ENCODE results near the gene HOXC5. TPM values are rescaled to one million over a fixed set of nuclear protein-coding genes. Genes with fewer than 3 reads are reported as not detected.

HOXC5 gene
- total RNA-seq, 1 experiment from 2014 or later: 1.1 TPM

DNA sequence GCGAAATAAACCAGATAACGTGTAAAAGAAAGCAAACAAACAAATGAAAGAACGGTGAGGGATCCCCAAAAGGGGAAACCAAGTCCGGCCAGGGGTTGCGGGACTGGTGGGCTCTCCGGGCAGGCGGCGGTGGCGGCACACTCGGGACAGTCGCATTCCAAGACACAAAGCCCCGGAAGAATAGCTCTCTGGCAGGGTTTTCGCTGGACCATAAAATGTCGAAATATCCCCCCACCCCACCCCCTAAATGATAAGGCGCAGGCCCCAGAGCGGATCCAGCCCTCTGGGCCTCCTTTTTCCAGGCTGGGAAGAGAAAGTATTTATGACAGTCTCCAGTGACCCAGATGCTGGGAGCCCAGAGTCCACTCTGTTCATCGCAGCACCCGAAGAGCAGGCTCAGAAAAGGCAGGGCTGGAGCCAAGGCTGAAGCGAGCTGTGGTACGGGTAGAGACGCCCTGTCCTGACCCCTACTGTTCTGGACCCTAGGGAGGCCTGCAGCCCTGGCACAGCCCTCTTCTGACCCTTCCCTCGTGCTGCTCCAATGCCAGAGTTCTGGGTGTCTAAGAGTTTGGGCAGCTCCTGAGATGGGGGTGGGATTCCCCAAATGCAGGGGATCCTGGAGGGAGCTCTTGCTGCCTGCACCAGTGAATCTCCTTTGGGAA is 26.2 kb upstream of the HOXC5 start:
- no peak overlapping the region for H3K27ac ChIP-seq (ENCODE audit: low read depth, low read length)
- 0 out of 2 replicates have a peak, but pooled peaks cover 3% of the 10 kb centered on the region for H3K79me2 ChIP-seq (ENCODE audit: insufficient read depth, low read length)
- H2AFZ ChIP-seq (ENCODE audit: low read depth, low read length, poor library complexity, severe bottlenecking): no peak overlapping the region
- ChIA-PET CTCF (interaction anchor here (0.9 to 3.5 kb wide), 14 partner anchors 9 to 274 kb away, joined by 3 to 68 read pairs (median 9); partner anchors contain the start of genes CBX5, HNRNPA1, HOXC5 and SMUG1), RAD21 (ENCODE audit: low non-redundant PET in 1 of 2, low total read pairs in 2 of 2, uncharacterized antibody in 2 of 2, unreplicated experiment in 2 of 2) (interaction anchor here (0.7 to 2.3 kb wide), 5 partner anchors 11 to 310 kb away, joined by 3 to 18 read pairs (median 7); partner anchors contain the start of gene HOXC5 (in 1 of the 2)), POLR2A (interaction anchor here (0.7 kb wide), 1 partner anchor 196 kb away, joined by 3 read pairs; no protein-coding TSS in a partner anchor)
- H3K27me3 ChIP-seq (ENCODE audit: insufficient read depth, low read length): no peaks in the 10 kb centered on the region
- BruUV-seq (replicated peaks): no TSS peak
- no peaks in the 10 kb centered on the region for H3K9me3 ChIP-seq (ENCODE audit: control insufficient read depth in 1 of 2, insufficient read depth in 1 of 2, low read depth in 1 of 2, low read length in 2 of 2)
- no peak overlapping the region for H3K4me3 ChIP-seq (replicated peaks in 1 of 2; ENCODE audit: low read depth in 1 of 2, low read length in 2 of 2)
- H3K4me1 ChIP-seq (ENCODE audit: control insufficient read depth in 1 of 2, insufficient read depth in 2 of 2, low read length in 2 of 2): peaks cover 0 to 6% of the 10 kb centered on the region in 2 experiments; a peak in 2 of 4 replicates
- peaks cover 0 to 6% of the 10 kb centered on the region in 2 experiments; a peak in 1 of 4 replicates for H3K36me3 ChIP-seq (ENCODE audit: control insufficient read depth in 1 of 2, insufficient read depth in 2 of 2, low read length in 2 of 2)
- H4K20me1 ChIP-seq (ENCODE audit: insufficient read depth): no peaks in the 10 kb centered on the region
- intact Hi-C loops (cut with micrococcal nuclease): loop anchor here (1.0 kb wide), 3 partner anchors 185 to 202 kb away; no protein-coding TSS in a partner anchor
- ATAC-seq: no peak
- TF ChIP-seq SIN3A (IDR thresholded peaks at IDR 0.05; ENCODE audit: low read depth) (no peak), SP1 (IDR thresholded peaks at IDR 0.05; ENCODE audit: low read depth) (no peak), MAX (IDR thresholded peaks at IDR 0.05) (no peak), RAD21 (IDR thresholded peaks at IDR 0.05; ENCODE audit: low read depth) (no peak), POLR2AphosphoS5 (IDR thresholded peaks at IDR 0.05; ENCODE audit: low read depth, low read length) (no peak), YY1 (IDR thresholded peaks at IDR 0.05; ENCODE audit: extremely low read depth, insufficient replicate concordance, low read depth, low read length) (no peak), JUND (IDR thresholded peaks at IDR 0.05) (no peak), EGR1 (IDR thresholded peaks at IDR 0.05; ENCODE audit: low read depth) (no peak), POLR2A (IDR thresholded peaks at IDR 0.05; ENCODE audit: borderline replicate concordance, extremely low read depth, insufficient read depth, insufficient read length) (no peak), TCF7L2 (IDR thresholded peaks at IDR 0.05; ENCODE audit: borderline replicate concordance, extremely low read depth, insufficient read depth, insufficient read length) (no peak), ELF1 (IDR thresholded peaks at IDR 0.05; ENCODE audit: borderline replicate concordance, low read depth) (no peak), FOSL1 (IDR thresholded peaks at IDR 0.05; ENCODE audit: low read depth) (no peak), ZFX (IDR thresholded peaks at IDR 0.05) (no peak), CBX3 (IDR thresholded peaks at IDR 0.05; ENCODE audit: low read depth) (no peak)
- TF ChIP-seq, protein P1, sequence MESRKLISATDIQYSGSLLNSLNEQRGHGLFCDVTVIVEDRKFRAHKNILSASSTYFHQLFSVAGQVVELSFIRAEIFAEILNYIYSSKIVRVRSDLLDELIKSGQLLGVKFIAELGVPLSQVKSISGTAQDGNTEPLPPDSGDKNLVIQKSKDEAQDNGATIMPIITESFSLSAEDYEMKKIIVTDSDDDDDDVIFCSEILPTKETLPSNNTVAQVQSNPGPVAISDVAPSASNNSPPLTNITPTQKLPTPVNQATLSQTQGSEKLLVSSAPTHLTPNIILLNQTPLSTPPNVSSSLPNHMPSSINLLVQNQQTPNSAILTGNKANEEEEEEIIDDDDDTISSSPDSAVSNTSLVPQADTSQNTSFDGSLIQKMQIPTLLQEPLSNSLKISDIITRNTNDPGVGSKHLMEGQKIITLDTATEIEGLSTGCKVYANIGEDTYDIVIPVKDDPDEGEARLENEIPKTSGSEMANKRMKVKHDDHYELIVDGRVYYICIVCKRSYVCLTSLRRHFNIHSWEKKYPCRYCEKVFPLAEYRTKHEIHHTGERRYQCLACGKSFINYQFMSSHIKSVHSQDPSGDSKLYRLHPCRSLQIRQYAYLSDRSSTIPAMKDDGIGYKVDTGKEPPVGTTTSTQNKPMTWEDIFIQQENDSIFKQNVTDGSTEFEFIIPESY (IDR thresholded peaks at IDR 0.05; ENCODE audit: extremely low read depth, insufficient replicate concordance, low read length): no peak
- TF ChIP-seq, protein P2, sequence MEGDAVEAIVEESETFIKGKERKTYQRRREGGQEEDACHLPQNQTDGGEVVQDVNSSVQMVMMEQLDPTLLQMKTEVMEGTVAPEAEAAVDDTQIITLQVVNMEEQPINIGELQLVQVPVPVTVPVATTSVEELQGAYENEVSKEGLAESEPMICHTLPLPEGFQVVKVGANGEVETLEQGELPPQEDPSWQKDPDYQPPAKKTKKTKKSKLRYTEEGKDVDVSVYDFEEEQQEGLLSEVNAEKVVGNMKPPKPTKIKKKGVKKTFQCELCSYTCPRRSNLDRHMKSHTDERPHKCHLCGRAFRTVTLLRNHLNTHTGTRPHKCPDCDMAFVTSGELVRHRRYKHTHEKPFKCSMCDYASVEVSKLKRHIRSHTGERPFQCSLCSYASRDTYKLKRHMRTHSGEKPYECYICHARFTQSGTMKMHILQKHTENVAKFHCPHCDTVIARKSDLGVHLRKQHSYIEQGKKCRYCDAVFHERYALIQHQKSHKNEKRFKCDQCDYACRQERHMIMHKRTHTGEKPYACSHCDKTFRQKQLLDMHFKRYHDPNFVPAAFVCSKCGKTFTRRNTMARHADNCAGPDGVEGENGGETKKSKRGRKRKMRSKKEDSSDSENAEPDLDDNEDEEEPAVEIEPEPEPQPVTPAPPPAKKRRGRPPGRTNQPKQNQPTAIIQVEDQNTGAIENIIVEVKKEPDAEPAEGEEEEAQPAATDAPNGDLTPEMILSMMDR (IDR thresholded peaks at IDR 0.05 in 2 of 3, conservative IDR thresholded peaks at IDR 0.05 in 1 of 3; ENCODE audit: borderline replicate concordance in 1 of 3, insufficient read depth in 1 of 3, low read depth in 2 of 3, low read length in 2 of 3): no peak
- TF ChIP-seq, protein P3, sequence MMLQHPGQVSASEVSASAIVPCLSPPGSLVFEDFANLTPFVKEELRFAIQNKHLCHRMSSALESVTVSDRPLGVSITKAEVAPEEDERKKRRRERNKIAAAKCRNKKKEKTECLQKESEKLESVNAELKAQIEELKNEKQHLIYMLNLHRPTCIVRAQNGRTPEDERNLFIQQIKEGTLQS (IDR thresholded peaks at IDR 0.05): no peak
- TF ChIP-seq, protein P4, sequence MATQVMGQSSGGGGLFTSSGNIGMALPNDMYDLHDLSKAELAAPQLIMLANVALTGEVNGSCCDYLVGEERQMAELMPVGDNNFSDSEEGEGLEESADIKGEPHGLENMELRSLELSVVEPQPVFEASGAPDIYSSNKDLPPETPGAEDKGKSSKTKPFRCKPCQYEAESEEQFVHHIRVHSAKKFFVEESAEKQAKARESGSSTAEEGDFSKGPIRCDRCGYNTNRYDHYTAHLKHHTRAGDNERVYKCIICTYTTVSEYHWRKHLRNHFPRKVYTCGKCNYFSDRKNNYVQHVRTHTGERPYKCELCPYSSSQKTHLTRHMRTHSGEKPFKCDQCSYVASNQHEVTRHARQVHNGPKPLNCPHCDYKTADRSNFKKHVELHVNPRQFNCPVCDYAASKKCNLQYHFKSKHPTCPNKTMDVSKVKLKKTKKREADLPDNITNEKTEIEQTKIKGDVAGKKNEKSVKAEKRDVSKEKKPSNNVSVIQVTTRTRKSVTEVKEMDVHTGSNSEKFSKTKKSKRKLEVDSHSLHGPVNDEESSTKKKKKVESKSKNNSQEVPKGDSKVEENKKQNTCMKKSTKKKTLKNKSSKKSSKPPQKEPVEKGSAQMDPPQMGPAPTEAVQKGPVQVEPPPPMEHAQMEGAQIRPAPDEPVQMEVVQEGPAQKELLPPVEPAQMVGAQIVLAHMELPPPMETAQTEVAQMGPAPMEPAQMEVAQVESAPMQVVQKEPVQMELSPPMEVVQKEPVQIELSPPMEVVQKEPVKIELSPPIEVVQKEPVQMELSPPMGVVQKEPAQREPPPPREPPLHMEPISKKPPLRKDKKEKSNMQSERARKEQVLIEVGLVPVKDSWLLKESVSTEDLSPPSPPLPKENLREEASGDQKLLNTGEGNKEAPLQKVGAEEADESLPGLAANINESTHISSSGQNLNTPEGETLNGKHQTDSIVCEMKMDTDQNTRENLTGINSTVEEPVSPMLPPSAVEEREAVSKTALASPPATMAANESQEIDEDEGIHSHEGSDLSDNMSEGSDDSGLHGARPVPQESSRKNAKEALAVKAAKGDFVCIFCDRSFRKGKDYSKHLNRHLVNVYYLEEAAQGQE (IDR thresholded peaks at IDR 0.05; ENCODE audit: low read depth): no peak
- peak overlapping the region; percentile 38; the same call in 1 of the 2 replicates for H3K9ac ChIP-seq (ENCODE audit: low read length)
- no peaks in the 10 kb centered on the region for H3K9me2 ChIP-seq (ENCODE audit: insufficient read depth)
- peak overlapping the region; percentile 62; the same call in 1 of the 2 replicates for H3K4me2 ChIP-seq (ENCODE audit: low read length)
- no peak for DNase-seq (ENCODE audit: low read depth, low spot score)

All from HCT116 (cell line).